Uterine smooth muscle cell (primary cell): ENCODE data around the gene AGAP9. TPM values are rescaled to one million over a fixed set of nuclear protein-coding genes. Genes with fewer than 3 reads are reported as not detected.

Source experiments
- total RNA-seq: library from RNA; depleted of rRNA; stranded (reverse); fragments of >200 nt; gene quantifications from 2 replicates; pipeline ENCODE4 v1.2.3, GENCODE V29; 2014

Gene AGAP9
- total RNA-seq: 2.6 and 4.0 TPM in 2 replicates

DNA sequence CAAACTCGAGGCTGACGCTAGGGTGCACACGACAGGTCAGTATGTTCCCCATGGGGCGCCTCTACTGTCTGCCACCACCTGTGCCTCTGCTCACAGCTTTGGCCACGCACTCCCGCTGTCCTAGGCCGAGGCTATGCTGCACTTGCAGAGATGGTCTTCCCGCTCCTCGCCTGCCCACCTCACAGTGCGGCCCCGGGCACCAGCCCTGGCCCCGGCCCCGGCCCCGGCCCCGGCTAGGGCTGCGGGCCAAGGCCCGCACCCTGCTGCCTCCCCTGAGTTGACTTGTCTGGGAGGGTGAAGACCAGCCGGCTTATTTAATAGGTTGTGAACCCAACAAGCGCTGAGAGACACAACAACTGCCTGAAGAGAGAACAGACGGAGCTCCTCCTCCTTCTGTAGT, at the start of gene AGAP9:
TSS of gene AGAP9 (minus strand) at position 164 of the 400 bp plus-strand sequence. CDS start at position 52, 112 bp downstream.

DNA sequence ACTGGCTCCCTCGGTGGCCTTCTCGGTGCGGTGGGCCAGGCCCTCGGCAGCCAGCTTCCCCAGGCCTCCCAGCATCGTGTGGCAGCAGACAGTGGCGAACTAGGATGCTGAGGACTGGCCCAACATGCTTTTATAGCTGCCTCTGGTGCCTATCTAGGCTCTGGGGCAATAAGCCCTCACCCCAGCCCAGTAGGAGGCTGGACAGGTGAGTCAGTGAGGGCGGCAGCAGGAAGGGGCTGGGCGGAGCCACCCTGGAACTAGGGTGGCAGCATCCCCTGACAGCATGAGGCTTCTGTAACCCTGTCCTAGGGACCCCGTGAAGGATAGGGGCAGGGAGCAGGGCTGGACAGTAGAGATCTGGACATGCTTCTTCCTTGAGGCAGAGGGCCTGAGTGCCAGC, 31.8 kb downstream of the AGAP9 start, which contains the start of gene FAM25G:
TSS of gene FAM25G (minus strand) at position 101 of the 400 bp plus-strand sequence. CDS start at position 75, 26 bp downstream.

GRCh38 chr10:47483923-47484322, 39.5 kb downstream of the AGAP9 start, which contains the start of gene ANXA8:
Gene ANXA8 (minus strand): TSS chr10:47484115. CDS start chr10:47483933, 182 bp downstream.

Other genes starting within 250 kb of the AGAP9 start
- 0.11 and 0.12 TPM in 2 replicates for gene GDF10, start 223.4 kb downstream of the AGAP9 start, total RNA-seq
- gene GDF2, start 201.2 kb downstream of the AGAP9 start, total RNA-seq: not detected in 2 replicates
- gene RBP3, start 175.3 kb downstream of the AGAP9 start, total RNA-seq: not detected in 2 replicates
- under 0.01 TPM in 2 replicates for gene ZNF488, start 139.3 kb downstream of the AGAP9 start, total RNA-seq
- gene ANXA8, start 39.5 kb downstream of the AGAP9 start, total RNA-seq: 0.12 and 0.22 TPM in 2 replicates
- gene FAM25G, start 31.9 kb downstream of the AGAP9 start, total RNA-seq: not detected in 2 replicates
- under 0.01 TPM in 1 of 2 replicates, not detected in the other for gene SYT15B, start 240.0 kb upstream of the AGAP9 start, total RNA-seq